Lung microvascular endothelial cell (primary cell): ENCODE data around the gene SERHL2. TPM values are rescaled to one million over a fixed set of nuclear protein-coding genes. Genes with fewer than 3 reads are reported as not detected.
"Not testable (repeated sequence)": the region's sequence is repeated elsewhere in the genome, so short reads cannot be mapped to it uniquely, and the experiment has no call there.

Source experiments
- DNase-seq, 2 donors: peaks; one replicate each; pipeline versions ENCODE4 v3.0.0 to v3.0.0-alpha.2; 2010; ENCODE audit warnings: low read depth in 2 of 2
- total RNA-seq: library from RNA; depleted of rRNA; stranded (reverse); fragments of >200 nt; gene quantifications from 2 replicates; pipeline ENCODE4 v1.2.1, GENCODE V29; 2014

The SERHL2 gene
- total RNA-seq, 1 donor from 2014 or later, result 3.8 TPM

- DNase-seq, result not testable (repeated sequence)
Observed at GRCh38 chr22:42607641-42608040, 53.9 kb downstream of the SERHL2 start.

- DNase-seq, result no peak
Observed at GRCh38 chr22:42608136-42608822, 54.5 kb downstream of the SERHL2 start.

GRCh38 chr22:42608823-42609361 lies 55.1 kb downstream of the SERHL2 start:
- DNase-seq, result peak; percentile 70 to 75

- DNase-seq, result peak in 1 of 2 donors; percentile 37
Observed at GRCh38 chr22:42610186-42610585, 56.4 kb downstream of the SERHL2 start.

GRCh38 chr22:42611051-42611450 lies 57.3 kb downstream of the SERHL2 start:
- no peak for DNase-seq

- no peak for DNase-seq
Observed at GRCh38 chr22:42612336-42612735, 58.6 kb downstream of the SERHL2 start.

GRCh38 chr22:42613872-42614301 lies 60.1 kb downstream of the SERHL2 start:
- peak in 1 of 2 donors; percentile 36 for DNase-seq

- peak; percentile 99 to 100 for DNase-seq
Observed at GRCh38 chr22:42614312-42615091, 60.7 kb downstream of the SERHL2 start, which contains the start of gene POLDIP3. TSS of gene POLDIP3 (minus strand) at chr22:42614883. CDS start at chr22:42614857, 26 bp downstream.

- DNase-seq, result peak; percentile 96 to 98
Observed at GRCh38 chr22:42615092-42615859, 61.5 kb downstream of the SERHL2 start.

- DNase-seq, result not testable (repeated sequence)
Observed at GRCh38 chr22:42615860-42616175, 62.1 kb downstream of the SERHL2 start.

GRCh38 chr22:42617155-42617983 lies 63.6 kb downstream of the SERHL2 start:
- DNase-seq, result no peak

- DNase-seq, result no peak
Observed at GRCh38 chr22:42619261-42620063, 65.7 kb downstream of the SERHL2 start.

GRCh38 chr22:42620084-42620483 lies 66.3 kb downstream of the SERHL2 start:
- no peak for DNase-seq

GRCh38 chr22:42621505-42622002 lies 67.8 kb downstream of the SERHL2 start:
- DNase-seq, result peak; percentile 67 to 85

GRCh38 chr22:42622061-42622710 lies 68.4 kb downstream of the SERHL2 start:
- DNase-seq, result no peak

- no peak for DNase-seq
Observed at GRCh38 chr22:42623301-42623751, 69.6 kb downstream of the SERHL2 start.
